ENCODE data around the gene SHH. TPM values are rescaled to one million over a fixed set of nuclear protein-coding genes. Genes with fewer than 3 reads are reported as not detected.

SHH gene
- total and polyA plus RNA-seq, 2 experiments from 2014 or later, result not detected

- no peak overlapping the region for H3K27ac ChIP-seq (ENCODE audit: low read depth)
- no peaks in the 10 kb centered on the region for H3K36me3 Mint-ChIP-seq (ENCODE audit: low read depth)
- H3K4me1 Mint-ChIP-seq, result no peaks in the 10 kb centered on the region
- no peak overlapping the region for H3K27ac Mint-ChIP-seq
- H3K4me3 ChIP-seq, result no peak overlapping the region
- H3K4me2 ChIP-seq, result no peak overlapping the region
- H3K27me3 Mint-ChIP-seq (ENCODE audit: insufficient read depth, low read depth, poor library complexity), result no peaks in the 10 kb centered on the region
- no peaks in the 10 kb centered on the region for H4K20me1 ChIP-seq (replicated peaks; ENCODE audit: insufficient read depth)
- H3K27me3 ChIP-seq (ENCODE audit: insufficient read depth), result no peaks in the 10 kb centered on the region
- H3K9me3 Mint-ChIP-seq, result no peaks in the 10 kb centered on the region
- H3K79me2 ChIP-seq (replicated peaks; ENCODE audit: insufficient read depth), result no peaks in the 10 kb centered on the region
- no peak for TF ChIP-seq CTCF (conservative IDR thresholded peaks at IDR 0.05; ENCODE audit: low read depth in 2 of 2)
- TF ChIP-seq NANOG (IDR thresholded peaks at IDR 0.05; ENCODE audit: borderline replicate concordance), result no peak
- TF ChIP-seq POLR2AphosphoS5 (IDR thresholded peaks at IDR 0.05; ENCODE audit: low read depth), result no peak
- no peak for TF ChIP-seq CREB1 (CRISPR knock-in tag; IDR thresholded peaks at IDR 0.05; ENCODE audit: low read depth)
- no peak for TF ChIP-seq ZNF331 (CRISPR knock-in tag; IDR thresholded peaks at IDR 0.05; ENCODE audit: low read depth)
- TF ChIP-seq ETS1 (IDR thresholded peaks at IDR 0.05), result no peak
- no peak for TF ChIP-seq STAT1 (IDR thresholded peaks at IDR 0.05; ENCODE audit: unreplicated experiment)
- no peak for TF ChIP-seq EZH2phosphoT487 (IDR thresholded peaks at IDR 0.05; ENCODE audit: unreplicated experiment)
- no peak for TF ChIP-seq ZNF462 (CRISPR knock-in tag; IDR thresholded peaks at IDR 0.05)
- no peak for DNase-seq (ENCODE audit: low spot score)
- no peak overlapping the region for H3K4me3 Mint-ChIP-seq
- H3K36me3 ChIP-seq (ENCODE audit: insufficient read depth), result no peaks in the 10 kb centered on the region
- no peaks in the 10 kb centered on the region for H3K4me1 ChIP-seq (ENCODE audit: insufficient read depth)
- H2AFZ ChIP-seq, result no peak overlapping the region
- no peaks in the 10 kb centered on the region for H3K9me2 ChIP-seq (ENCODE audit: insufficient read depth)
- no peaks in the 10 kb centered on the region for H3F3A ChIP-seq (replicated peaks; ENCODE audit: low read depth)
- no peak for ATAC-seq
These were observed 33.0 kb upstream of the SHH start for GRCh38 chr7:155845226-155845625.

All from GM23338 (cell line).